Esophagus squamous epithelium (tissue), 4 donors: ENCODE results near the gene CTSO.

Experiments used
- CTCF ChIP-seq, 6 experiments: fragments of 450-650 bp in 4 of 6; fragments of 200-600 bp in 2 of 6; sonication (generic) in 2 of 6; IDR thresholded peaks; one replicate each; pipeline ENCODE4 v1.5.1; 2016 to 2019; ENCODE audit warnings: antibody characterized with exemption in 6 of 6, mild to moderate bottlenecking in 4 of 6, moderate library complexity in 4 of 6
- POLR2A ChIP-seq, 4 donors: fragments of 450-650 bp; IDR thresholded peaks; one replicate each; pipeline ENCODE4 v1.6.1; 2017; ENCODE audit warnings: antibody characterized with exemption in 4 of 4, mild to moderate bottlenecking in 4 of 4, moderate library complexity in 3 of 4

DNA sequence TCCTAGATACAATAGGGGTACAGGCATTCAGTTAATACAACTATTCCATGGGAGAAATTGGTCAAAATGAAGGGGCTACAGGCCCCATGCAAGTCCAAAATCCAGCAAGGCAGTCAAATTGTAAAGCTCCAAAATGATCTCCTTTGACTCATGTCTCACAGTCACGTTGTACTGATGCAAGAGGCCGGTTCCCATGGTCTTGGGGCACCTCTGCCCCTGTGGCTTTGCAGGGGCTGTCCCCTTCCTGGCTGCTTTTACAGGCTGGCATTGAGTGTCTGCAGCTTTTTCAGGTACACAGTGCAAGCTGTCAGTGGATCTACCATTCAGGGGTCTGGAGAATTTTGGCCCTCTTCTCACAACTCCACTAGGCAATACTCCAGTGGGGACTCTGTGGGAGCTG, 75.1 kb downstream of the CTSO start:
- TF ChIP-seq POLR2A (IDR thresholded peaks at IDR 0.05) (no peak), CTCF (IDR thresholded peaks at IDR 0.05) (no peak)
